Hematopoietic multipotent progenitor cell treated with erythropoietin and hydrocortisone succinate and interleukin-3 and kit ligand, for 17 days (in vitro differentiated cells): Measurements from ENCODE around the gene ADGRL3.

Experiments
- DNase-seq: peaks from one replicate; pipeline ENCODE4 v3.0.0-alpha.2; 2015; ENCODE audit warnings: low spot score

Gene ADGRL3

DNA sequence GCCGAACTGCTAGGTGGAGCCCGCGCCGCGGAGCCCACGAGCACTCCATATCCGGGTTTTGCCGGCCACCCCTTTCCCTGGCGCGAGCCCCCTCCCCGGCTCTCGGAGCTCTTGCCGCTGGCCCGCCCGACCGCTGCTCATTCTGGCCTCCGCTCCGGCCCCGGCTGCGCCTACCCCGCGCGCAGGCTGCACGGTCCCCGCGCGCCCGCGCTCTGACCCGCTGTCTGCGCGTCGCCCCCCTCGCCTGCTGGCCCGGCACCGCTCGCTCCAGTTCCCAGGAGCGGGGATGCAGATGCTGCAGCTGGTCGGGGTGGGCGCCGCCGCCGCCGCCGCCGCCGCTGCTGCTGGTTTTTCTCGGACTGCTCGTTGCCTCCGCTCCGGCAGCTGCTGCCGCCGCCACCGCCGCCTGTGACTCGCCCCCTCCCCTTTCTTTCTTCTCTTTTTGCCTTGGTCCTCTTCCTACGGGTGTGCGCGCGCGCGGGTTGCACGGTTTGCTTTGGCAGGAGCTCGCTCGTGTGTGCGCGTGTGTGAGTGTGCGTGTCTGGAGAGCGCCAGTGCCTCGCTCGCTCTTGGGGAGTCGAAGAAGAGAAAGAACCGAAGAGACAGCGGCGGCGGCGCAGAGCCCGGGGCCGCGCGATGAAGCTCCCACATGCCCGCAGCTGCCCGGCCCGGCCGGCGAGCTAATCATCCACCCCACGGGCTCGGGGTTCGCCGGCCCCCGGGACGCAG lies at the start of gene ADGRL3:
ADGRL3 (plus strand) TSS at position 140 of the 729 bp plus-strand sequence.
- no peak for DNase-seq

DNA sequence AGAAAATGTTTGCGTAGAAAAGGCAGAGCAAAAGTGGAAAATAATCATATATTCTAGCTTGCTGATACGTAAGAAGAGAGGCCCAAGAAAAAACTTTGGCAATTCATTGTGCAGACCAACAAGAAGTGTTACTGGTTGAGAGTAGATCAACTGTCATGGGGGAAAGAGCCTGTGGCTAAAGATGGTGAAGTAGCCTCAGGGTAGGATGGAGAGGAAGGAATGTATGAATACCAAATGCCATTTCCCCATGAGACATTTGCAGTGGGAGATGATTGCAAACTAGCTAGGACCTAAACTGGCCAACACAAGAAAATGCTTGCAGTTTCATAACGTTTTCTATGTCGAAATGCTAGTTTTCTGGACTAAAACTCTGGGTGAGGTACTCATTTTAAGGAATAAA lies 47.7 kb upstream of the ADGRL3 start:
- DNase-seq = no peak

DNA sequence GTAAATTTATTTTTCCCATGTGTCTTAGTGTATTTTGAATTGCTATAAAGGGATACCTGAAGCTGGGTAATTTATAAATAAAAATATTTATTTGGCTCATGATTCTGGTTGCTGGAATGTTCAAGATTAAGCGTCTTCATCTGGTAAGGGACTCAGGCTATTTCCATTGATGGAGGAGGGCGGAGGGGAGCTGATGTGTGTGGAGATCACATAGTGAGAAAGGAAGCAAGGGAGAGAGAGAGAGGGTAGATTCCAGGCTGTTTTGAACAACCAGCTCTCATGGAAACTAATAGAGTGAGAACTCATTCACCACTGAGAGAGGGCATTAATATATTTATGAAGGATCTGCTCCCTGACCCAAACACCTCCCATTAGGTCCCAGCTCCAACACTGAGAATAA lies 39.6 kb upstream of the ADGRL3 start:
- DNase-seq = no peak

DNA sequence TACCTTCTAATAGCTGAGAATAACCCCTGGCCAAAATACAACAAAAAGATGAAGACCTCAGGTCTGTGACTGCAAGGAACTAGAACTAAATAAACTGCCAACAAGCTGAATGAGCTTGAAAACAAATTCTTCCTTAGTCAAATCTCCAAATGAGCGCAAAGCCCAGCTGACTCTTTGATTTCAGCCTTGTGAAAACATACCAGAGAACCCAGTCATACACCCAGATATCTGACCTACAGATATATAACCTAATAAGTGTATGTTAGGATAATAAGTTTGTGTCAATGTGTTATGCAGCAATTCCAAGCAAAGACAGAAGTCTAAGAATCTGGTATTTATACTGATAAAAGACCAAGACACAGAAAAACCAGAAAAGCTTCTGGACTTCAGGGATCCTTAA lies 38.0 kb upstream of the ADGRL3 start:
- no peak for DNase-seq

DNA sequence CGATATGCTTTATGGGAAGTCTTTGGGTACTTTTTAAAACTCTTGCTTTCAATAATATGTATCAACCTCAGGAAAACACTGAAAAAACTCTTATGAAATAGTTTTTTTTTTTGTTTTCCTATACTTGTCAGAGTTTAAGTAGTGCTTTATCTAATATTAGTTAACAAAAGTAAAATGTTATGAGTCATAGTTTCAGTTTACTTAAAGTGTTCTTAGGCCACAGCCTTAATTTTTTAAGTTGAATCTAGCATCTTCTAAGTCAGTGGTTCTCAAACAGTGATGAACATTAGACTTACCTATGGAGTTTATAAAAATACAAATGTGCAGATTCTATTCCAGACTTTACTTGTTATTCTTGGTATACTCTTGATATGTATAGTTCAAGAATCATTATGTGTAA lies 26.3 kb upstream of the ADGRL3 start:
- DNase-seq = no peak

DNA sequence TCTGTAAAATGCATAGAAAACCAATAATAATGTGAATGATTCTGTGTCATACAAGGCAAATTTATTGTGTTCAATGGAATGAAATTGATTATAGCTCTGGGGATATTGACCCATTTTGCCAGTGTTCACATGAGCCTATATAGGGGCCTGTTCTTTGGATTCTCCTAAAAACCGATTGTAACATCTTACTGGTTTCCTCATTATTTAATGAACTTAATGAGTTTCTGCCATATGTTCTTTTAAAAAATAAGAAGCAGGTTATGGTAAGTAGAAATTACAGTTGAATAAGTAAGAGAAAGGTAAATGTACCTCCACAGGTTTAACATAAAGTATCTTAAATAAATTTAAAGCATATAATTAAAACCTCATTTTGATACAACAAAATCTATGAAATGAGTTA lies 24.6 kb upstream of the ADGRL3 start:
- DNase-seq = no peak

DNA sequence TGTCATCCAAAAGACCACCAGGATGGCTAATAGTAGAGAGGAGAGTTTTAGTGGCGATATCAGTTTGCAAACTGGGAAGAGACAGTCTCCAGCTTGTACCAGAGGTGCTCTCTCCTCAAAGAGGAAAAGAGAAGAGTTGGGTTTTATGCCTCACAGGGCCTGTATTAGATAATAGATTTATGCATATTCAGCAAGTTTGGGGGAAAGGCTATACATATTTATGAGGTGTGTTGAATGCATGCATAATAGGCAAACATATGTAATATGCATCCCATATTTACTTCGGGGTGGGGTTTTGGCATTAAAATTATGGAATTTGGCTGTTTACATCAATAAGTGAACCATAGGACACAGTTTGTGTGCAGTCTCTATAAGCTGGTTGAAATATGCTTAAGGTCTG lies 22.8 kb upstream of the ADGRL3 start:
- DNase-seq = no peak

DNA sequence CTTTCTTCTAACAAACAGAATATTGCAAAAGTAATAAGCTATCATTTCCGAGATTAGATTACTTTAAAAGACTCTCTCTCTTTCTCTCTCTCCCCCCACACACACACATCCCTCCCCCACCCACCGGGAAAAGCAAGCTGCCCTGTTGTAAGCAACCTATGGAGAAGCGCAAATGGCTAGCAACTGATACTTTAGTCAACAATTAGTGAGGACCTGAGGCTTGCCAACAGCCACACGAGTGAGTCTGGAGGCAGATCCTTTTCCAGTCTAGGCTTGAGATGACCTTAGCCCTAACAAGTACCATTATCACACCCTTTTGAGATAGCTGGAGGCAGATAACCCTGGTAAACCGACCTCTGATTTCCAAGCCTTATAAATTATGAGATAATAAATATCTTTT lies 19.7 kb upstream of the ADGRL3 start:
- no peak for DNase-seq

DNA sequence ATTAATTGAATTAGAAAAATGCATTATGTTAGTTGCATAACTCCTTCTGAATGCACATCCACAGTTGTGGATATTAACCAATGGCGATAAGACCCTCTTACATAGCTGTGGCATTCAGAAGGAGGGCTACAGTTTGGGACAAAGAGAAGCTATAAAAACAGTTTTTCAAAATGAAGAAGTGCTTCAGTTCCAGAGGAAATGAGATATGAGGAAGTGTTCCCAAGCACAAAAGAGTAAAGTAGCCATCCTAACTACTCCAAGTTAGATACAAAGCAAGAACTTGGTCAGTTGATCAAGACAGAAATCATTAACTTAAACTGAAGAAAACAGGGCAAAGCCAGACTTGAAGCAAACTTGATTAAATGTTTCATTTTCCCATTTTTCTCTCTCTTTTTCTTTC lies 17.2 kb upstream of the ADGRL3 start:
- no peak for DNase-seq

DNA sequence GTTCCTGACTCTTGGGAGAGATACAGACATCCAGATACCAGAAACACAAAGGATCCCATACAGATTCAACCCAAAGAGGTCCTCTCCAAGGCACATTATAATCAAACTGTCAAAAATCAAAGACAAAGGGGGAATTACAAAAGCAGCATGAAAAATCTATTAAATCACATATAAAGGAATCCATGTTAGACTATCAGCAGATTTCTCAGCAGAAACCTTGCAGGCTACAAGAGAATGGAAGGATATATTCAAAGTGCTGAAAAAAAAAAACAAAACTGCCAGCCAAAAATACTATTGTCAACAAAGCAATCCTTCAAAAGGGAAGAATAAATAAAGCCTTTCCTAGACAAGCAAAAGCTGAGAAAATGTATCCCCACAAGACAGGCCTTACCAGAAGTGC lies 14.8 kb upstream of the ADGRL3 start:
- no peak for DNase-seq

DNA sequence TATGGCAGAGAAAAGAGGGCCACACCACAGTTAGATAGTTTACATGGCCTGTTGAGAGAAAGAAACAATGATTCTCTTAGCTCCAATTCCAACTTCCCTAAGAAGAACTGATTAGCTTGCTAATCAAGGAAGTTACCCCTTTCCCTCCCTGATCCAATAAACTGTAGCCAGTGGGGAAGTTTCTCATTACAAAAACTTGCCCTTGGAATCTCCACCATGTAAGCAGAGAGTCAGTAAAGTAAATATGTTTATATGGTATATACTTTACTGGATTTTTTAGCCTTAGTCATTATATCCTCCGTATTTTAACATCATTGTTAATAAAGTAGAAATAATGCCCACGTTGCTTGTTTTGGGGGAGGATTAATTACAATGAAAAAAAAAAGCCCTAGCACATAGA lies 7.7 kb upstream of the ADGRL3 start:
- no peak for DNase-seq

DNA sequence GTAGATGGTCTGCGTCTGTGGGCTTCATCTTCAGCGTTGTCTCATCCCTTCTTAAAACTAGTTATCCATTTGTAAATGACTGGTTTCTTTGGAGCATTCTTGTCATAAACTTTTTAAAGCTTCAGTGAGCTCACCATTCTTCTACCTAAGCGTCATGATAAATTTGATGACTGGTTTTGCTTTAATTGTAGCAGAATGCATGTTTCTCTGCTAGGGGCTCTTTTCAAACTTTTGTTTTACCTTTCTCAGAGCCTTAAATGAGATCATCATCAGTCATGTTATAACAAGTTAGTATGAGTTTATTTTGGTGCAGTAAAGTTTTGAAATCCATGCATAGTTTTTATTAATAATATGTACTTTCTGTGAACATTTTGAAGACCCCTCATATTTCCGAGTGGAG lies 6.3 kb upstream of the ADGRL3 start:
- DNase-seq = no peak

DNA sequence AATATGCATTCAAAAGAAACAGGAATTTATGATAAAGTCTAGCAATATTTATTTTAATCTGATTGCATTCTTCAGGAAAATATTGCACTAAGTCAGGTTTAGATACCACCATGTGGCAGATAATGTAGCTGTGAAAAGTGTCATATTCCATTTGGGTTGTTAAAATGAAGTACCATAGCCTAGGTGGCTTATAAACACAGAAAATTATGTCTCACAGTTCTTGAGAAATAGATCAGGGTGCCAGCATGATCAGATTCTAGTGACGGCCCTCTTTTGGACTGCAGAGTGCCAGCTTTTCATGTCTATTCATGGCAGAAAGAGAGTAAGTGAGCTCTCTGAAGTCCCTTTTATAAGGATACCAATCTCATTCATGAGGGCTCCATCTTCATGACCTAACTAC lies 5.6 kb upstream of the ADGRL3 start:
- no peak for DNase-seq

DNA sequence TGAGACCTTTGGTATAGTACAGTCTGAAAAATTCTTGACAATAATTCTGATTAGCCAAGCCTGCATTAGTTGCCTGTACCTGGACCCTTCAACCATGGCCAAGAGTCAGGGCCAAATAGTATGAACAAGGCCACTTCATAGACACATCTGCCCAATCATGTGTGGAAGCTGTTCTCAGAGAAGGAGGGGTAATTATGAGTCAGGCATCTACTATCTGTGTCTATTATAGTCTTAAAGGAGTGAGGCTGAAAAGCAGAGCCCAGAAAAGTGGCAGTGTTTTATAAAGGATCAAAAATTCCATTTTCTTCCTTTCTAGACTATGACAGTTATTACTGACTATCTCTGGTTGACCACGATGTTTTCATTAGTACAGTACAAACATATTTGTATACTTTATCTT lies 5.0 kb upstream of the ADGRL3 start:
- DNase-seq = no peak

DNA sequence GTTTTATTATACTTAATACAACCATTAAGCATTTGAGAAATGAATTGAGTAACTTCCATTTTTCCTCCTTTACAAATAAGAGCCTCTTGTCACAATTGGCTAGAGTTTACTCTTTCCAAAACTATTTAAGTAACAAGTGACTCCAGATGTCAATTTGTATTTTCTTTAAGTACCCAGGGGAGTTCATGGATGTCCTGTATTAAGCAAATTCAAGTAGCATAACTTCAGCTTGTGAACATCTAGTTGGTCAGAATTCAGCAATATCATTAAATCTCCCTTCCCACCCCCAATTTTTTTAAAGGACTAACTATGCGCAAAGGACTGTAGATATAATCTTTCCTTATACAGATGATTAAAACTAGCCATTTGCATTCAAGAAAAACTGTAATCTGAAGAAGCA lies 1.4 kb upstream of the ADGRL3 start:
- no peak for DNase-seq

DNA sequence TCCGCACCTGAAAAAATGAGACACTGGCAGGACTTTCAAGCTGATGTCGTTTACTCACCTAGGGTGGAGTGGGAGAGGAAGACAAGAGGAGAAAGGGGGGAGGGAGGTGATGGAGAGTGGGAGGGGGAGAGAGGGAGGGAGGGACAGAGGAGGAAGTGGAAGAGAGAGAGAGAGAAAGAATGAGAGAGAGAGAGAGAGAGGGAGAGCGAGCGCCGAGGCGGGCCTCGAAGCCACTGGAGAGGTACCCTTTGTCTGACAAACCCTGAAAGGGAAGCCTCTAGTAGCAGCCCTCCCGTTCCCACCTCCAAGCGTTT lies 296 bp upstream of the ADGRL3 start:
- DNase-seq = no peak

DNA sequence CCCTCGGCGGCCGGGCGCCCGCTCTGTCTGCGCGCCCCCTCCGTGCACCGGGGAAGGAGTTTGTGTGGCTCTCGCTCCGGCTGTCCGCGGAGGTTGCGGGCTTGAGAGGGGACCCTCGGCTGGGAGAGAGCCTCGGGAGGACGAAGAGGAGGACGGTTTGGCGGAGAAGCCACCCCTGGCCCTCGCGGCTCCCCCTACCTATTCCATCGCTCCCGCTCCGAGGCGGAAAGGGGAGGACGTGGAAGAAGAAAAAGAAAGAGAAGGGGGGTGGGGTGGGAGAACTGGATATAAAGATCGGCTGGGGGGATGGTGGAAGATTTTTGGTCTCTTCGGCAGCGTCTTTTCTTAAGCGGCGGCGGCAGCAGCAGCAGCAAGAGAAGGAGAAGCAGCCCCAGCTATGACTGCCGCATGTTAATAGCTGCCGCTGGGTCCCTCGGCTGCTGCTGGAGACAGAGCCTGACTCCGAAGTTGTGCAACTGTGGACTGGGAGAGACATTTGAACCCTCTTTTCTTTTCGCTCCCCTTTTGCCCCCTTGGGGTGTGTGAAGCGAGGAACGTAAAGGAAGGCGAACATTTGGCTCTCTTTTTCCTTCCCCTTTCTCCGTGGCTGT lies 895 bp downstream of the ADGRL3 start:
- no peak for DNase-seq

DNA sequence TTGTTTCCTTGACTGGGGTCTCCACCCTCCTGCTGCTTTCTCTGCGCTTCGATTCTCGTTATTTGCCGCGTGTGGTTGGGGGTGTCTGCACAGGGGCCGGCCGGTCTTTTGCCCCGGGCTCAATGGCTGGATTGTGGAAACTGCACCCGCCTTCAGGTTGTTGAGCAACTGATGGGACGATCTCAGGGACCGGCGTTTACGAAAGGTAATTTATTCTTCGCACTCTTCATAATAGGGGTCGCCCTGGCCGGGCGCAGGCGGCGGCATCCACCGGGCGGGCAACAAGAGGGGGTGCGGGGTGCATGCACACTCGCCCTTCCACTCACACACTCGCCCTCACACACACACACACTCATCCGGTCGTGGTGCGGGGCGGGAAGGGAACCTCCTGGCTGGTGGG lies 1.4 kb downstream of the ADGRL3 start:
- no peak for DNase-seq

DNA sequence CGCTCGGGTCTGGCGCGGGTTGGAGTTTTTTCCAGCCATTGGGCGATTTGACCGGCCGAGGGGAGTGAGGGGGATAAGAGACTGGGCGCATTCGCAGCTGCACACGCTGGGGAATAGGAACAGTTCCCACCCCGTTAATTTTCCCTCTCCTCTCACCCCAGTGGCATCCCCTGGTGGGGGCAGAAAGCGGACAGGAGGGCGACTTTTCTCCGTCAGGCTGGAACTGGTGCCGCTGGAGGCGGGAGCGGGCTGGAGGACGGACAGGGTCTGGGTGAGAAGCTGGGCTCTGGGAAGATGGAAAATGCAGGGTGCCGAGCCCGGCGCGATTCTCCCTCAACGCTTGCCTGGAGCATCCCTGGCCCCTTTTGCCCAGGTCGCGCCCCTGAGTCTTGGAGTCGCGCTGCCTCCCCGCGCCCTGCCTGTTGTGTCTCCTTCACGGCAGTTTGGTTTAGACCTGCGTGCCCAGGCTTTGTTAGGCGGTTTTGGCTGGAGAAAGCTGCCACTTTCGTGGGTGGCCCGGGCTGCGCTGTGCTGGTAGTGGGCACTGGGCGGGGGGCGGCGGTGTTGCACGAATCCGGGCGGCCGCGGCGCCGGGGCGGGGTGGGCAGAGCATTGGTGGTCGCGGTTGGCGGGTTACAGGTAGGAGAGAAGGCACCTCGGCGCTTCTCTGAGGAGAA lies 2.0 kb downstream of the ADGRL3 start:
- no peak for DNase-seq

DNA sequence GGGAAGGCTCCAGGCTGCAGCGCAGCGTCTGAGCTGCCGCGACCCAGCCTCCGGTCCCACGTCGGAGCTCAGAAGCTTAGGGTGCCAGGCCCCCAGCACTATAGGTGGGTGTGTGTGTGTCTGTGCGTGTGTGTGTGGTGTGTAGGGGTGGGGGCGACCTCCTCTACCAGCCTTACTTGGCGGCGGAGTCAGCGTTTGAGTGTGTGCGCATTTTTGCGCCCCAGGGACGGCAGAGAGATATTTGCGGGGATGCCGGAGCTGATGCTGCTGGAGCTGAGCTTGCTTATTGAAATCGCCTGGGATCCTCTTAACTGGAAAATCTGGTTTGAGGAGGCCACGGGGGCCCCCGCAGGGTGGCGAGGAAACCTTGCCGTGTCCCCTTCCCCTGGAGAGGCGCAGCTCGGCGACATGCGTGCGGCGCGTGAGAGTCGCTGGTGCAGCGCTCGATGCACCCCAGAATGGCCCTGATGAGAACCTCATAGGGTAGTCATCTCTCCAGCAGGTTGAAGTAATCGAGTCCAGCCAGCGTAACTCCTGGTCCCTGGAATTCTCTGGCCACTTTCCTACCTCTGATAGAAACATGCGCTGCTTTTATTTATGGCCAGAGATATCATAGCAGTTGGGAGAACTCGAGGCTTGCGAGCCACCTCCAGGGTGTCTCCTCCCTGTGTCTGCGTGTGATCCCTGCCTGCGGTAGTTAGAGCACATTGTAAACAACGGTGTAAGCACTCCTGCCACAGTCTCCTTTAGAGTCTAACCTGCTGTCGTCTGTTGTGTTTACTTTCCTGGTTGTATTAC lies 2.7 kb downstream of the ADGRL3 start:
- DNase-seq = no peak

DNA sequence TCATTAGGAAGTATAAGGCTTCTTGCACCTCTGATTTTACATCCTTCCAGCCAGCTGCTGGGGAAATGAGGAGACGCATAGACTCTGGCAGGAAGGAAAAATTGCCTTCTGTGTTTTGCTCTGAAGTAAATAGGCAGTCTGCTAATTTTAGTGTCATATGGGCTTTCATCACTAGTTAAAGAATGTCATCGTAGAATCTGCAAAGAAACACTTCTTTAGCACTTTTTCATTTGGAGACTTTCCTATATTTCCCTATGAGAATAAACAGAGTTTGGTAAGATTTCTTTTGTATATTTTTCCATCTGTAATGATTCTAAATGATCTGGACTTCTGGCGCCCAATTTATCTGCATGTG lies 3.3 kb downstream of the ADGRL3 start:
- DNase-seq = no peak

DNA sequence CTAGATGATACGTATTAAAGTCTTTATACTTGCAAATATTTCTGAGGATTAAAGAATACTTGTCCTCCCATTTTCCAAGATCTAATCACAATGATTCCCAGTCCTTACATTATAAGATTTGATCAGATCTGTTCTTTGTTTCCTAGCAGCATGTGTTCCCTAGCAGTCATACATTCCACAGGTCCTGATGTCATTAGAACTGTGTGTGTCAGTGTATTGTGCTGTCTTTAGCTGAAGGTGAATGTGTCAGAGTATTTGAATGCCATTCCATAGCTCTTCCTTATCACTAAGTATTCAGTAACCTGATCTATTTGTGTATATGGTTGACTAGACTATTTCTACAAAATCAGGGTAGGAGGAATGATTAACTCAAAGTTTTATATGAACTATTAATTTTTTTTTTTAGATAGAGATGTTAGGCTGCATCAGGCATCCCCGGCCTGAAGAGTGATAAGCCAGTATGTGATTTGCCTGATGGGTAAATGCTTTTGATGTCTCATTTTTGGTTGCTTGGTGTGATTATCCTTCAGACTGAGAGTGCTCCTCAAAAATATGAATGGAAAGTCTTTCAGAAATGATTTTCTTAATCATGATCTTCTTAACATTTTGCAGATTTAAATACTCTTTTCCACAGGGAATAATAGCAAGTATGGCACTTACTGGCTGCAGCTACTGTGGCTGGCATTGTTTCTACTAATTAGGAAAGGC lies 4.4 kb downstream of the ADGRL3 start:
- no peak for DNase-seq
